Measurements from ENCODE around the gene RRBP1.

GRCh38 chr20:17679941-17680835 lies 1.9 kb downstream of the RRBP1 start:
- peak in 2 of 7 experiments; percentile 0 to 3 for TF ChIP-seq CTCF (IDR thresholded peaks at IDR 0.05)
- peak in 2 of 3 donors; percentile 59 to 63 for TF ChIP-seq POLR2A (IDR thresholded peaks at IDR 0.05)

Measured in body of pancreas (tissue), 4 donors.